Measurements from ENCODE around the gene FRRS1L. TPM values are rescaled to one million over a fixed set of nuclear protein-coding genes. Genes with fewer than 3 reads are reported as not detected.

The FRRS1L gene
- total RNA-seq, 2 donors from 2014 or later = 0.12 to 1.8 TPM

- no peak overlapping the region for H3K4me3 ChIP-seq
- no peak overlapping the region for H3K27ac ChIP-seq
- no peak for DNase-seq
- H3K9me3 ChIP-seq = no peaks in the 10 kb centered on the region
- H3K27me3 ChIP-seq = no peaks in the 10 kb centered on the region
- H3K4me1 ChIP-seq = no peaks in the 10 kb centered on the region
- H3K9ac ChIP-seq (ENCODE audit: low read depth in 2 of 2, low read length in 2 of 2) = no peak overlapping the region
- intact Hi-C loops (cut with DNase I) = no loop called here
- H3K36me3 ChIP-seq = no peaks in the 10 kb centered on the region
- TF ChIP-seq CTCF (IDR thresholded peaks at IDR 0.05) = no peak
Observed at GRCh38 chr9:109159583-109159982, 7.5 kb downstream of the FRRS1L start.

GRCh38 chr9:109158651-109159050, 8.4 kb downstream of the FRRS1L start:
- no peak for TF ChIP-seq CTCF (IDR thresholded peaks at IDR 0.05)
- no peak overlapping the region for H3K27ac ChIP-seq
- no peaks in the 10 kb centered on the region for H3K27me3 ChIP-seq
- intact Hi-C loops (cut with DNase I) = no loop called here
- no peaks in the 10 kb centered on the region for H3K36me3 ChIP-seq
- H3K4me1 ChIP-seq = no peaks in the 10 kb centered on the region
- H3K4me3 ChIP-seq = no peak overlapping the region
- H3K9me3 ChIP-seq = no peaks in the 10 kb centered on the region
- no peak for DNase-seq
- no peak overlapping the region for H3K9ac ChIP-seq (ENCODE audit: low read depth in 2 of 2, low read length in 2 of 2)

- Histone ChIP-seq H3K4me3 (no peak overlapping the region), H3K9ac (ENCODE audit: low read depth in 2 of 2, low read length in 2 of 2) (no peak overlapping the region), H3K9me3 (no peaks in the 10 kb centered on the region), H3K36me3 (no peaks in the 10 kb centered on the region), H3K27ac (no peak overlapping the region), H3K27me3 (no peaks in the 10 kb centered on the region), H3K4me1 (no peaks in the 10 kb centered on the region)
- intact Hi-C loops (cut with DNase I) = no loop called here
- no peak for DNase-seq
- TF ChIP-seq CTCF (IDR thresholded peaks at IDR 0.05) = no peak
Observed at GRCh38 chr9:109156708-109157107, 10.3 kb downstream of the FRRS1L start.

- no peak for TF ChIP-seq CTCF (IDR thresholded peaks at IDR 0.05)
- Histone ChIP-seq H3K27ac (no peak overlapping the region), H3K9ac (ENCODE audit: low read depth in 2 of 2, low read length in 2 of 2) (no peak overlapping the region), H3K4me1 (no peaks in the 10 kb centered on the region), H3K36me3 (no peaks in the 10 kb centered on the region), H3K4me3 (no peak overlapping the region), H3K27me3 (no peaks in the 10 kb centered on the region), H3K9me3 (no peaks in the 10 kb centered on the region)
- intact Hi-C loops (cut with DNase I) = no loop called here
- peak; percentile 69 for DNase-seq
Observed at GRCh38 chr9:109150925-109151545, 16.0 kb downstream of the FRRS1L start.

GRCh38 chr9:109149722-109150121, 17.3 kb downstream of the FRRS1L start:
- Histone ChIP-seq H3K36me3 (no peaks in the 10 kb centered on the region), H3K27me3 (no peaks in the 10 kb centered on the region), H3K9me3 (no peaks in the 10 kb centered on the region), H3K9ac (ENCODE audit: low read depth in 2 of 2, low read length in 2 of 2) (no peak overlapping the region), H3K27ac (no peak overlapping the region), H3K4me1 (no peaks in the 10 kb centered on the region), H3K4me3 (no peak overlapping the region)
- TF ChIP-seq CTCF (IDR thresholded peaks at IDR 0.05) = no peak
- DNase-seq = no peak
- intact Hi-C loops (cut with DNase I) = no loop called here
